K562 (cell line): Measurements from ENCODE around the gene CALR3. TPM values are rescaled to one million over a fixed set of nuclear protein-coding genes. Genes with fewer than 3 reads are reported as not detected.

Source experiments
- ATAC-seq: fragments of 200-7000 bp; cut with Tn5 transposase; 3 replicates; pipeline ENCODE4 v1.9.1; 2020; ENCODE audit warnings: moderate library complexity
- BruUV-seq: library from RNA; stranded (reverse); fragments of 400-500 nt; replicated peaks from 2 replicates; lab custom pipeline; 2021; lab: Mats Ljungman, UMichigan
- CTCF ChIA-PET: fragments of 300-600 bp; formaldehyde crosslinking; extraction: SDS; loops from one replicate; lab custom pipeline; 2021; ENCODE audit warnings: low intra/inter-chr PET ratio; lab: Yijun Ruan, JAX
- POLR2A ChIA-PET: fragments of 300-600, 350-650 bp; sonication (Branson Sonifier 250); formaldehyde crosslinking; extraction: SDS; loops from one replicate; lab custom pipeline; 2021; ENCODE audit warnings: antibody characterized with exemption, inconsistent platforms; lab: Yijun Ruan, JAX
- DNase-seq, 4 experiments: peaks; one replicate each; pipeline versions ENCODE4 v3.0.0 to v3.0.0-alpha.2; 2011 to 2018; ENCODE audit warnings: low spot score in 3 of 4, mixed read lengths in 3 of 4; ENCODE audit errors: extremely low read depth in 1 of 4
- FAIRE-seq: peaks from 2 replicates; lab custom pipeline; 2011; peaks lifted over from hg19 to GRCh38; lab: Jason Lieb, UNC
- H2AFZ ChIP-seq: 2 replicates; pipeline ENCODE4 v1.6.0; 2011; ENCODE audit warnings: low read depth, low read length, control low read depth, inconsistent platforms
- H3K27ac ChIP-seq: fragments of 200-600 bp; 3 replicates; pipeline ENCODE4 v1.8.0; 2011; ENCODE audit warnings: low read depth, mild to moderate bottlenecking, control low read depth, inconsistent platforms, low read length, moderate library complexity, mixed read lengths; ENCODE audit errors: extremely low read depth
- H3K27me3 ChIP-seq, 2 experiments: fragments of 300-600 bp in 1 of 2; 2 replicates in 1 of 2; 3 replicates in 1 of 2; pipeline versions ENCODE4 v1.6.0 to v1.8.0; 2011; ENCODE audit warnings: inconsistent platforms in 2 of 2, low read length in 2 of 2, mild to moderate bottlenecking in 1 of 2, mixed read lengths in 1 of 2, moderate library complexity in 1 of 2; ENCODE audit not compliant: control insufficient read depth in 2 of 2, insufficient read depth in 2 of 2
- H3K36me3 ChIP-seq: fragments of 300-600 bp; 3 replicates; pipeline ENCODE4 v1.8.0; 2011; ENCODE audit warnings: mild to moderate bottlenecking, low read length, inconsistent platforms; ENCODE audit not compliant: control insufficient read depth, insufficient read depth
- H3K4me1 ChIP-seq, 2 experiments: fragments of 200-600 bp in 1 of 2; replicated peaks in 1 of 2; 2 replicates in 1 of 2; 3 replicates in 1 of 2; pipeline versions ENCODE4 v1.5.1 to v1.8.0; 2011; ENCODE audit warnings: inconsistent platforms in 2 of 2, low read length in 2 of 2, mild to moderate bottlenecking in 1 of 2, mixed read lengths in 1 of 2, moderate library complexity in 1 of 2; ENCODE audit not compliant: control insufficient read depth in 2 of 2, insufficient read depth in 2 of 2
- H3K4me2 ChIP-seq: 2 replicates; pipeline ENCODE4 v1.6.1; 2011; ENCODE audit warnings: low read length, control low read depth, inconsistent platforms, mixed read lengths; ENCODE audit not compliant: insufficient read depth
- H3K4me3 ChIP-seq: fragments of 200-600 bp; sonication (generic), shearing (Covaris generic); 2 replicates; pipeline ENCODE4 v1.5.1; 2016; ENCODE audit warnings: control low read depth, inconsistent platforms
- H3K79me2 ChIP-seq: fragments of 200-600 bp; 3 replicates; pipeline ENCODE4 v1.8.0; 2011; ENCODE audit warnings: low read length, inconsistent platforms; ENCODE audit not compliant: control insufficient read depth, insufficient read depth
- H3K9ac ChIP-seq, 2 experiments: 2 replicates each; pipeline versions ENCODE4 v1.6.0 to v1.6.1; 2011; ENCODE audit warnings: low read depth in 2 of 2, low read length in 2 of 2, control low read depth in 1 of 2, inconsistent platforms in 1 of 2, mild to moderate bottlenecking in 1 of 2, mixed read lengths in 1 of 2; ENCODE audit not compliant: insufficient read depth in 1 of 2
- H3K9me1 ChIP-seq: one replicate; pipeline ENCODE4 v1.6.0; 2011; ENCODE audit warnings: inconsistent platforms, mild to moderate bottlenecking, low read length, moderate library complexity; ENCODE audit not compliant: control insufficient read depth, insufficient read depth
- H3K9me3 ChIP-seq: replicated peaks from 2 replicates; pipeline ENCODE4 v1.5.1; 2011; ENCODE audit warnings: low read depth, low read length, inconsistent platforms; ENCODE audit not compliant: control insufficient read depth, insufficient read depth
- H4K20me1 ChIP-seq: replicated peaks from 2 replicates; pipeline ENCODE4 v1.6.1; 2011; ENCODE audit warnings: low read length, inconsistent platforms, mixed read lengths; ENCODE audit not compliant: control insufficient read depth, insufficient read depth
- DMBX1 ChIP-seq: fragments of 250-450 bp; sonication (Bioruptor Pico); IDR thresholded peaks from 2 replicates; pipeline ENCODE4 v1.8.0; 2022; ENCODE audit warnings: inconsistent platforms, mild to moderate bottlenecking, moderate library complexity, borderline replicate concordance
- ILF3 ChIP-seq: fragments of 450-650 bp; IDR thresholded peaks from 2 replicates; pipeline ENCODE4 v1.6.1; 2018; ENCODE audit warnings: antibody characterized with exemption, mild to moderate bottlenecking, moderate library complexity, borderline replicate concordance
- KLF6 ChIP-seq: fragments of 250-450 bp; sonication (Bioruptor Pico); IDR thresholded peaks from 2 replicates; pipeline ENCODE4 v1.4.0; 2020; ENCODE audit warnings: mild to moderate bottlenecking, moderate library complexity, borderline replicate concordance
- POLR2B ChIP-seq: fragments of 450-650 bp; IDR thresholded peaks from 2 replicates; pipeline ENCODE4 v1.6.1; 2018; ENCODE audit warnings: low read depth; ENCODE audit not compliant: partially characterized antibody
- PRPF4 ChIP-seq: fragments of 200-400 bp; formaldehyde crosslinking; IDR thresholded peaks from one replicate; pipeline ENCODE4 v1.6.1; 2017; ENCODE audit warnings: low read length, low read depth, mild to moderate bottlenecking; ENCODE audit not compliant: insufficient read depth, poor library complexity, severe bottlenecking
- PTRF ChIP-seq: fragments of 450-650 bp; IDR thresholded peaks from 2 replicates; pipeline ENCODE4 v1.6.1; 2016; ENCODE audit warnings: mild to moderate bottlenecking, missing genetic modification characterization, missing compliant biosample characterization
- SETDB1 ChIP-seq: IDR thresholded peaks from one replicate; pipeline ENCODE4 v1.6.1; 2012; ENCODE audit warnings: low read length, control low read depth, inconsistent platforms
- ZBTB17 ChIP-seq: fragments of 450-650 bp; formaldehyde crosslinking; IDR thresholded peaks from 2 replicates; pipeline ENCODE4 v1.4.0; 2020; ENCODE audit warnings: mild to moderate bottlenecking
- ZFX ChIP-seq: sonication (generic); formaldehyde crosslinking; IDR thresholded peaks from 2 replicates; pipeline ENCODE4 v1.8.0; 2022; ENCODE audit warnings: mild to moderate bottlenecking, missing genetic modification reagents, moderate library complexity
- ZNF134 ChIP-seq: fragments of 250-450 bp; sonication (Bioruptor Pico); conservative IDR thresholded peaks from 2 replicates; pipeline ENCODE4 v1.4.0; 2020
- WGBS: fragments of 100-300 bp; shearing (Covaris generic); methylation state at CpG from one replicate; pipeline ENCODE4 v1.1.6; 2016; ENCODE audit warnings: low coverage, mixed read lengths; ENCODE audit not compliant: insufficient coverage; ENCODE audit errors: missing lambda C conversion rate; 5-methylcytosine and 5-hydroxymethylcytosine counted together
- in situ Hi-C: fragments of 300-500 bp; cut with MboI; formaldehyde crosslinking; loops from 4 replicates; pipeline ENCODE4 v1.15.0; 2018; ENCODE audit warnings: inconsistent platforms, mixed read lengths
- intact Hi-C: fragments of 100-400 bp; cut with micrococcal nuclease; formaldehyde crosslinking; loops from 2 replicates; pipeline ENCODE4 v1.14.2; 2022
- polyA plus RNA-seq, 8 experiments: library from polyadenylated mRNA; depleted of rRNA in 4 of 8; stranded (reverse) in 5 of 8; unstranded in 3 of 8; fragments of >200 nt; fragmentation: Nextera tagmentation in 2 of 8; fragmentation: Illumina TruSeq in 1 of 8; extraction: Ambion mirVana in 2 of 8; extraction: Trizol in 1 of 8; gene quantifications; 2 replicates each; pipeline versions ENCODE4 v1.2.1 to v1.2.3, GENCODE V29; 2011 to 2014; ENCODE audit warnings: inconsistent platforms in 1 of 8, missing spikeins in 1 of 8
- total RNA-seq, 7 experiments: library from RNA; depleted of rRNA in 6 of 7; stranded (reverse); fragments of >200 nt in 6 of 7; fragmentation: Illumina TruSeq in 2 of 7; extraction: Trizol in 2 of 7; gene quantifications; 2 replicates each; pipeline versions ENCODE4 v1.2.1 to v1.2.3, GENCODE V29; 2011 to 2021; ENCODE audit warnings: low replicate concordance in 1 of 7
- TF ChIP-seq, protein P1 (sequence below), 2 experiments: fragments of 450-650 bp in 1 of 2; sonication (generic) in 1 of 2; formaldehyde crosslinking in 1 of 2; IDR thresholded peaks; 2 replicates each; pipeline versions ENCODE4 v1.7.1 to v1.9.0; 2016 to 2022; ENCODE audit warnings: inconsistent platforms in 1 of 2, mild to moderate bottlenecking in 1 of 2, missing genetic modification reagents in 1 of 2
- TF ChIP-seq, protein P2 (sequence below): fragments of 450-650 bp; formaldehyde crosslinking; IDR thresholded peaks from 2 replicates; pipeline ENCODE4 v1.4.0; 2020; ENCODE audit warnings: mild to moderate bottlenecking

CALR3 gene
- total and polyA plus RNA-seq, 9 of the 15 experiments (the other 6 are each of a cell fraction or from before 2014, with no cell fraction given): 0.15 to 0.41 (median 0.22) TPM; not detected in 4

DNA sequence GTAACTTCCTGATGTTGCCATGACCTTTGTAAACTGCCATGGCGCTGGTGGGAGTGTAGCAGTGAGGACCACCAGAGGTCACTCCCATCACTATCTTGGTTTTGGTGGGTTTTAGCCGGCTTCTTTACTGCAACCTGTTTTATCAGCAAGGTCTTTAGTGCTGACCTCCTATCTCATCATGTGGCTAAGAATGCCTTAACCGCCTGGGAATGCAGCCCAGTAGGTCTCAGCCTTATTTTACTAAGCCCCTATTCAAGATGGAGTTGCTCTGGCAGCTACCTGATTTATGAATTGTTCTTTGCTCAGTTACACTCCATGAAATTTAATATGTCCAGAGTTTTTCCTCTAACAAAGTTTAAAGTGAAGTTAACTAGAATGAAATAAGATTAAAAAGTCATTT, 19.6 kb downstream of the CALR3 start:
- no peak overlapping the region for H3K4me2 ChIP-seq
- H3K9ac ChIP-seq: no peak overlapping the region
- 4% methylated on average over 3 of the region's 3 CpGs for WGBS
- peaks cover 9% of the 10 kb centered on the region for H3K9me3 ChIP-seq
- H2AFZ ChIP-seq: peak overlapping the region; percentile 59; the same call in 1 of the 2 replicates
- ATAC-seq (no peak), DNase-seq (peak in 1 of 4 experiments; percentile 43), FAIRE-seq (no peak)
- no peaks in the 10 kb centered on the region for H3K27me3 ChIP-seq
- in situ Hi-C loops: no loop called here
- H3K79me2 ChIP-seq: peaks cover 2% of the 10 kb centered on the region; the same call in 2 of the 3 replicates
- CTCF ChIA-PET: no interaction called here
- no peak overlapping the region for H3K27ac ChIP-seq
- intact Hi-C loops: no loop called here
- H3K4me3 ChIP-seq: no peak overlapping the region
- POLR2A ChIA-PET: interaction anchor here (0.5 to 1.2 kb wide), 2 partner anchors 12 to 238 kb away, joined by 3 read pairs; no protein-coding TSS in a partner anchor
- H3K36me3 ChIP-seq: no peaks in the 10 kb centered on the region
- H4K20me1 ChIP-seq: no peaks in the 10 kb centered on the region
- H3K9me1 ChIP-seq: no peaks in the 10 kb centered on the region
- peaks cover 5 to 12% of the 10 kb centered on the region in 2 experiments; a peak in 4 of 5 replicates for H3K4me1 ChIP-seq
- BruUV-seq: no TSS peak
- TF ChIP-seq DMBX1: 0 out of 2 replicates have a peak, but pooled peaks have one; percentile 62
- TF ChIP-seq ZBTB17: no peak
- no peak for TF ChIP-seq PRPF4
- TF ChIP-seq, protein P1, sequence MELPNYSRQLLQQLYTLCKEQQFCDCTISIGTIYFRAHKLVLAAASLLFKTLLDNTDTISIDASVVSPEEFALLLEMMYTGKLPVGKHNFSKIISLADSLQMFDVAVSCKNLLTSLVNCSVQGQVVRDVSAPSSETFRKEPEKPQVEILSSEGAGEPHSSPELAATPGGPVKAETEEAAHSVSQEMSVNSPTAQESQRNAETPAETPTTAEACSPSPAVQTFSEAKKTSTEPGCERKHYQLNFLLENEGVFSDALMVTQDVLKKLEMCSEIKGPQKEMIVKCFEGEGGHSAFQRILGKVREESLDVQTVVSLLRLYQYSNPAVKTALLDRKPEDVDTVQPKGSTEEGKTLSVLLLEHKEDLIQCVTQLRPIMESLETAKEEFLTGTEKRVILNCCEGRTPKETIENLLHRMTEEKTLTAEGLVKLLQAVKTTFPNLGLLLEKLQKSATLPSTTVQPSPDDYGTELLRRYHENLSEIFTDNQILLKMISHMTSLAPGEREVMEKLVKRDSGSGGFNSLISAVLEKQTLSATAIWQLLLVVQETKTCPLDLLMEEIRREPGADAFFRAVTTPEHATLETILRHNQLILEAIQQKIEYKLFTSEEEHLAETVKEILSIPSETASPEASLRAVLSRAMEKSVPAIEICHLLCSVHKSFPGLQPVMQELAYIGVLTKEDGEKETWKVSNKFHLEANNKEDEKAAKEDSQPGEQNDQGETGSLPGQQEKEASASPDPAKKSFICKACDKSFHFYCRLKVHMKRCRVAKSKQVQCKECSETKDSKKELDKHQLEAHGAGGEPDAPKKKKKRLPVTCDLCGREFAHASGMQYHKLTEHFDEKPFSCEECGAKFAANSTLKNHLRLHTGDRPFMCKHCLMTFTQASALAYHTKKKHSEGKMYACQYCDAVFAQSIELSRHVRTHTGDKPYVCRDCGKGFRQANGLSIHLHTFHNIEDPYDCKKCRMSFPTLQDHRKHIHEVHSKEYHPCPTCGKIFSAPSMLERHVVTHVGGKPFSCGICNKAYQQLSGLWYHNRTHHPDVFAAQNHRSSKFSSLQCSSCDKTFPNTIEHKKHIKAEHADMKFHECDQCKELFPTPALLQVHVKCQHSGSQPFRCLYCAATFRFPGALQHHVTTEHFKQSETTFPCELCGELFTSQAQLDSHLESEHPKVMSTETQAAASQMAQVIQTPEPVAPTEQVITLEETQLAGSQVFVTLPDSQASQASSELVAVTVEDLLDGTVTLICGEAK (IDR thresholded peaks at IDR 0.05): no peak
- TF ChIP-seq, protein P1 (CRISPR knock-in tag; IDR thresholded peaks at IDR 0.05): no peak
- peak; percentile 72 for TF ChIP-seq PTRF (tag)
- no peak for TF ChIP-seq ILF3
- peak; percentile 36; the same call in 1 of the 2 replicates for TF ChIP-seq KLF6 (CRISPR knock-in tag)
- no peak for TF ChIP-seq SETDB1
- no peak for TF ChIP-seq ZFX (CRISPR knock-in tag)
- TF ChIP-seq POLR2B: no peak
- TF ChIP-seq, protein P2, sequence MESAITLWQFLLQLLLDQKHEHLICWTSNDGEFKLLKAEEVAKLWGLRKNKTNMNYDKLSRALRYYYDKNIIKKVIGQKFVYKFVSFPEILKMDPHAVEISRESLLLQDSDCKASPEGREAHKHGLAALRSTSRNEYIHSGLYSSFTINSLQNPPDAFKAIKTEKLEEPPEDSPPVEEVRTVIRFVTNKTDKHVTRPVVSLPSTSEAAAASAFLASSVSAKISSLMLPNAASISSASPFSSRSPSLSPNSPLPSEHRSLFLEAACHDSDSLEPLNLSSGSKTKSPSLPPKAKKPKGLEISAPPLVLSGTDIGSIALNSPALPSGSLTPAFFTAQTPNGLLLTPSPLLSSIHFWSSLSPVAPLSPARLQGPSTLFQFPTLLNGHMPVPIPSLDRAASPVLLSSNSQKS (CRISPR knock-in tag): no peak
- TF ChIP-seq ZNF134 (CRISPR knock-in tag): peak; percentile 33; the same call in 1 of the 2 replicates
